ENCODE results near the gene SLFN12L. TPM values are rescaled to one million over a fixed set of nuclear protein-coding genes. Genes with fewer than 3 reads are reported as not detected.

Gene SLFN12L
- total and polyA plus RNA-seq, 3 donors from 2014 or later, result 0.69 to 1.4 (median 1.0) TPM

GRCh38 chr17:35438433-35438832 lies 99.0 kb downstream of the SLFN12L start:
- Histone ChIP-seq H3K4me3 (no peak overlapping the region), H3K4me1 (peaks cover 5% of the 10 kb centered on the region), H3K27ac (no peak overlapping the region), H3K27me3 (no peaks in the 10 kb centered on the region), H3K9me3 (no peaks in the 10 kb centered on the region), H3K36me3 (ENCODE audit: low read depth, missing control alignments) (no peaks in the 10 kb centered on the region)
- intact Hi-C loops (cut with DNase I; ENCODE audit: low total_unique reads), result no loop called here
- TF ChIP-seq CTCF (IDR thresholded peaks at IDR 0.05) (no peak), POLR2A (IDR thresholded peaks at IDR 0.05) (no peak)
- DNase-seq, result no peak

GRCh38 chr17:35433075-35433894 lies 104.2 kb downstream of the SLFN12L start:
- H3K4me1 ChIP-seq, result peaks cover 12% of the 10 kb centered on the region
- intact Hi-C loops (cut with DNase I; ENCODE audit: low total_unique reads), result no loop called here
- H3K27me3 ChIP-seq, result no peaks in the 10 kb centered on the region
- WGBS, 2 donors, result 4 to 7% methylated on average over 19 of the region's 19 CpGs
- peak overlapping the region; percentile 52 to 59 for H3K27ac ChIP-seq
- DNase-seq, result peak; percentile 80
- H3K9me3 ChIP-seq, result no peaks in the 10 kb centered on the region
- peak overlapping the region; percentile 58 to 67 for H3K4me3 ChIP-seq
- H3K36me3 ChIP-seq (ENCODE audit: low read depth, missing control alignments), result no peaks in the 10 kb centered on the region
- TF ChIP-seq POLR2A (IDR thresholded peaks at IDR 0.05) (no peak), CTCF (IDR thresholded peaks at IDR 0.05) (no peak)

- H3K27me3 ChIP-seq, result no peaks in the 10 kb centered on the region
- H3K36me3 ChIP-seq (ENCODE audit: low read depth, missing control alignments), result no peaks in the 10 kb centered on the region
- H3K4me3 ChIP-seq, result peak within 1 kb of the TSS; percentile 58 to 67
- H3K4me1 ChIP-seq, result peaks cover 12% of the 10 kb centered on the region
- 9 to 11% methylated on average over 22 of the region's 22 CpGs for WGBS, 2 donors
- DNase-seq, result peak; percentile 87
- H3K9me3 ChIP-seq, result no peaks in the 10 kb centered on the region
- peak within 1 kb of the TSS; percentile 52 to 59 for H3K27ac ChIP-seq
- TF ChIP-seq CTCF (IDR thresholded peaks at IDR 0.05), result no peak
- TF ChIP-seq POLR2A (IDR thresholded peaks at IDR 0.05), result no peak
- intact Hi-C loops (cut with DNase I; ENCODE audit: low total_unique reads), result no loop called here
Observed at GRCh38 chr17:35432176-35433074, 105.1 kb downstream of the SLFN12L start, which contains the start of gene SLFN12. TSS of gene SLFN12 (minus strand) at chr17:35432500. CDS start at chr17:35423028, 9,472 bp downstream.

- WGBS, 2 donors, result 80 to 89% methylated on average over 2 of the region's 2 CpGs
- intact Hi-C loops (cut with DNase I; ENCODE audit: low total_unique reads), result no loop called here
- no peaks in the 10 kb centered on the region for H3K36me3 ChIP-seq (ENCODE audit: low read depth, missing control alignments)
Observed at GRCh38 chr17:35429702-35430101, 107.8 kb downstream of the SLFN12L start.

More at GRCh38 chr17:35429702-35430101, 107.8 kb downstream of the SLFN12L start:
- Histone ChIP-seq H3K27ac (no peak overlapping the region), H3K4me1 (peaks cover 12% of the 10 kb centered on the region), H3K27me3 (no peaks in the 10 kb centered on the region), H3K4me3 (no peak overlapping the region), H3K9me3 (no peaks in the 10 kb centered on the region)
- no peak for TF ChIP-seq POLR2A (IDR thresholded peaks at IDR 0.05)
- no peak for TF ChIP-seq CTCF (IDR thresholded peaks at IDR 0.05)
- DNase-seq, result no peak

Data from testis (tissue), 3 donors.